ENCODE measurements around the gene PCP2. TPM values are rescaled to one million over a fixed set of nuclear protein-coding genes. Genes with fewer than 3 reads are reported as not detected.

PCP2 gene
- total and polyA plus RNA-seq, 2 donors (not counting 1 experiment from before 2014, with no cell fraction given) = 6.5 to 9.3 TPM

DNA sequence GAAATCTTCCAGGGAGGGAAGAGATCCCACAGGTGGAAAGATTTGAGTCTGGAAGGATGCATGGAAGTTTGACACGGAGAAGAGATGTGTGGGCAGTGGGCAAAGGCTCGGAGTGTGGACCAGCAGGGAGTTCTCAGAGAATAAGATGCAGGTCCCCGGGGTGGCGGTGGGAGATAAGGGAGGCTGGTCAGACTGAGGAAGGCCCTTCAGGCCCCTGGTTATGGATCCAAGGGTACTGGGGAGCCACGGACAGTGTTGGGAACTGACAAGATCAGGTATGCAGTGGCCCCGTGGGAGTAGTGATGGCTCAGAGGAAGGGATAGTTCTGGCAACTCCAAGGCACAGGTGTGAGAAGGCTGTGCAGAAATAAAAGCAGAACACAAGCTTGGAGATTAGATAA, 35.3 kb downstream of the PCP2 start:
- CTCF ChIA-PET = interaction anchor here (1.4 kb wide), 1 partner anchor 30 kb away, joined by 4 read pairs; no protein-coding TSS in a partner anchor
- H3K4me3 Mint-ChIP-seq = no peak overlapping the region
- H3K79me2 ChIP-seq (ENCODE audit: control insufficient read depth, insufficient read depth, low read length) = no peaks in the 10 kb centered on the region

DNA sequence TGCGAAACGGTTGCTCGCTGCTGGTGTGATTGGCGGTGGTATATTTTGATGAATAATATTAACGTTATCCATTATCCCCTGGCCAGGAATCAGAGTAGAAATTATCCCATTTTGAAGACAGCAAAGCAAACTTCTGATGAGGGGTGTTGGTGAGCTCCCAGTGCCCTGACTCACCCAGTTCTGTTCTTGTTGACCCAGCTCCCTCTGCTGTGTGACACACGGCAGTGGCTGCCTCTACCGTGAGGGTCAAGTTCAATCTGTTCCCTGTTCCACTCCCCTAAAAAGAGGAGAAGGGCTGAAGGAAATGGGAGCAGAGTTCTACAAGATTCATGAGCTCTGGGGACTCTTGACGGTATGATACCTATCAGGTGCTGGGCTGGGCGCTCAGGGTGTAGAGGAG, 35.8 kb downstream of the PCP2 start:
- Mint-ChIP-seq H3K4me3 (peak overlapping the region; percentile 57), H3K27me3 (peaks cover 45% of the 10 kb centered on the region)
- POLR2A ChIA-PET = no interaction called here

More for the DNA sequence above, 35.3 kb downstream of the PCP2 start:
- Mint-ChIP-seq H3K9me3 (ENCODE audit: insufficient read depth) (peaks cover 2% of the 10 kb centered on the region), H3K4me1 (peaks cover 11% of the 10 kb centered on the region), H3K27me3 (peaks cover 45% of the 10 kb centered on the region), H3K27ac (no peak overlapping the region)
- H3K4me3 ChIP-seq (ENCODE audit: control extremely low read depth in 1 of 5, extremely low read depth in 1 of 5, insufficient read depth in 1 of 5, low read depth in 2 of 5, low read length in 4 of 5) = no peak overlapping the region
- H3K9me3 ChIP-seq (ENCODE audit: control extremely low read depth in 1 of 3, control insufficient read depth in 2 of 3, insufficient read depth in 1 of 3, low read length in 2 of 3) = peaks cover 0 to 4% (median 0%) of the 10 kb centered on the region in 3 donors
- TF ChIP-seq EZH2 (IDR thresholded peaks at IDR 0.05; ENCODE audit: borderline replicate concordance, insufficient read depth, low read depth, low read length, poor library complexity, severe bottlenecking) = no peak
- TF ChIP-seq, protein P1, sequence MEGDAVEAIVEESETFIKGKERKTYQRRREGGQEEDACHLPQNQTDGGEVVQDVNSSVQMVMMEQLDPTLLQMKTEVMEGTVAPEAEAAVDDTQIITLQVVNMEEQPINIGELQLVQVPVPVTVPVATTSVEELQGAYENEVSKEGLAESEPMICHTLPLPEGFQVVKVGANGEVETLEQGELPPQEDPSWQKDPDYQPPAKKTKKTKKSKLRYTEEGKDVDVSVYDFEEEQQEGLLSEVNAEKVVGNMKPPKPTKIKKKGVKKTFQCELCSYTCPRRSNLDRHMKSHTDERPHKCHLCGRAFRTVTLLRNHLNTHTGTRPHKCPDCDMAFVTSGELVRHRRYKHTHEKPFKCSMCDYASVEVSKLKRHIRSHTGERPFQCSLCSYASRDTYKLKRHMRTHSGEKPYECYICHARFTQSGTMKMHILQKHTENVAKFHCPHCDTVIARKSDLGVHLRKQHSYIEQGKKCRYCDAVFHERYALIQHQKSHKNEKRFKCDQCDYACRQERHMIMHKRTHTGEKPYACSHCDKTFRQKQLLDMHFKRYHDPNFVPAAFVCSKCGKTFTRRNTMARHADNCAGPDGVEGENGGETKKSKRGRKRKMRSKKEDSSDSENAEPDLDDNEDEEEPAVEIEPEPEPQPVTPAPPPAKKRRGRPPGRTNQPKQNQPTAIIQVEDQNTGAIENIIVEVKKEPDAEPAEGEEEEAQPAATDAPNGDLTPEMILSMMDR (IDR thresholded peaks at IDR 0.05) = no peak
- no peaks in the 10 kb centered on the region for H3K36me3 ChIP-seq (replicated peaks in 1 of 2; ENCODE audit: control extremely low read depth in 1 of 2, control insufficient read depth in 1 of 2, extremely low read depth in 1 of 2, insufficient read depth in 2 of 2, low read length in 1 of 2)
- H3K4me1 ChIP-seq (ENCODE audit: control insufficient read depth in 2 of 2, insufficient read depth in 2 of 2, low read length in 2 of 2) = peaks cover 11 to 13% of the 10 kb centered on the region in 2 donors
- no peak overlapping the region for H3K9ac ChIP-seq (ENCODE audit: low read length)
- POLR2A ChIA-PET = no interaction called here
- ATAC-seq (ENCODE audit: low read depth) = no peak
- H2AFZ ChIP-seq (ENCODE audit: insufficient read depth, low read depth, low read length, poor library complexity, severe bottlenecking) = no peak overlapping the region
- H3K4me2 ChIP-seq (replicated peaks; ENCODE audit: low read depth, low read length, poor library complexity, severe bottlenecking) = no peak overlapping the region
- no peak for DNase-seq
- WGBS (ENCODE audit: insufficient coverage) = 73% methylated on average over 6 of the region's 6 CpGs
- intact Hi-C loops (cut with micrococcal nuclease) = no loop called here
- no peak overlapping the region for H3K27ac ChIP-seq (ENCODE audit: low read length in 2 of 2)
- H3K27me3 ChIP-seq (replicated peaks in 1 of 4; ENCODE audit: control extremely low read depth in 1 of 4, control insufficient read depth in 3 of 4, insufficient read depth in 4 of 4, low read length in 3 of 4) = peaks cover 0 to 47% (median 11%) of the 10 kb centered on the region in 4 experiments
- no peaks in the 10 kb centered on the region for H4K20me1 ChIP-seq (ENCODE audit: control insufficient read depth, insufficient read depth, low read length, poor library complexity, severe bottlenecking)

More for the DNA sequence above, 35.8 kb downstream of the PCP2 start:
- H3K4me1 Mint-ChIP-seq = peaks cover 11% of the 10 kb centered on the region
- no peak overlapping the region for H3K27ac Mint-ChIP-seq
- peaks cover 0 to 44% (median 11%) of the 10 kb centered on the region in 4 experiments for H3K27me3 ChIP-seq (replicated peaks in 1 of 4; ENCODE audit: control extremely low read depth in 1 of 4, control insufficient read depth in 3 of 4, insufficient read depth in 4 of 4, low read length in 3 of 4)
- WGBS (ENCODE audit: insufficient coverage) = 94% methylated on average over 7 of the region's 9 CpGs
- no peaks in the 10 kb centered on the region for H3K79me2 ChIP-seq (ENCODE audit: control insufficient read depth, insufficient read depth, low read length)
- H3K9me3 ChIP-seq (ENCODE audit: control extremely low read depth in 1 of 3, control insufficient read depth in 2 of 3, insufficient read depth in 1 of 3, low read length in 2 of 3) = peaks cover 0 to 4% (median 0%) of the 10 kb centered on the region in 3 donors
- H3K9me3 Mint-ChIP-seq (ENCODE audit: insufficient read depth) = peaks cover 2% of the 10 kb centered on the region
- DNase-seq = no peak
- no peak for ATAC-seq (ENCODE audit: low read depth)
- TF ChIP-seq EZH2 (IDR thresholded peaks at IDR 0.05; ENCODE audit: borderline replicate concordance, insufficient read depth, low read depth, low read length, poor library complexity, severe bottlenecking) = no peak
- TF ChIP-seq, protein P1 (IDR thresholded peaks at IDR 0.05) = no peak
- H3K9ac ChIP-seq (ENCODE audit: low read length) = no peak overlapping the region
- CTCF ChIA-PET = interaction anchor here (1.4 to 1.5 kb wide), 2 partner anchors 29 kb away, joined by 4 to 7 read pairs; no protein-coding TSS in a partner anchor
- no peak overlapping the region for H3K27ac ChIP-seq (ENCODE audit: low read length in 2 of 2)
- H3K4me1 ChIP-seq (ENCODE audit: control insufficient read depth in 2 of 2, insufficient read depth in 2 of 2, low read length in 2 of 2) = peaks cover 11 to 13% of the 10 kb centered on the region in 2 donors
- no peak overlapping the region for H3K4me2 ChIP-seq (replicated peaks; ENCODE audit: low read depth, low read length, poor library complexity, severe bottlenecking)
- no peak overlapping the region for H2AFZ ChIP-seq (ENCODE audit: insufficient read depth, low read depth, low read length, poor library complexity, severe bottlenecking)
- H4K20me1 ChIP-seq (ENCODE audit: control insufficient read depth, insufficient read depth, low read length, poor library complexity, severe bottlenecking) = no peaks in the 10 kb centered on the region
- no peak overlapping the region for H3K4me3 ChIP-seq (ENCODE audit: control extremely low read depth in 1 of 5, extremely low read depth in 1 of 5, insufficient read depth in 1 of 5, low read depth in 2 of 5, low read length in 4 of 5)
- H3K36me3 ChIP-seq (replicated peaks in 1 of 2; ENCODE audit: control extremely low read depth in 1 of 2, control insufficient read depth in 1 of 2, extremely low read depth in 1 of 2, insufficient read depth in 2 of 2, low read length in 1 of 2) = no peaks in the 10 kb centered on the region
- intact Hi-C loops (cut with micrococcal nuclease) = no loop called here
